B cell (primary cell): ENCODE measurements around the gene CHRNA5. TPM values are rescaled to one million over a fixed set of nuclear protein-coding genes. Genes with fewer than 3 reads are reported as not detected.

Source experiments
- ATAC-seq: fragments of 200-7000 bp; cut with Tn5 transposase; one replicate; pipeline ENCODE4 v1.10.0; 2021; ENCODE audit warnings: low read depth, mild to moderate bottlenecking, moderate number of reproducible peaks, moderate library complexity
- CTCF ChIA-PET: fragments of 350-600 bp; sonication (Branson Sonifier 250); formaldehyde crosslinking; loops from one replicate; lab custom pipeline; 2021; ENCODE audit warnings: antibody characterized with exemption, inconsistent platforms; lab: Charles Lee
- POLR2A ChIA-PET: fragments of 350-600 bp; sonication (Branson Sonifier 250); formaldehyde crosslinking; loops from one replicate; lab custom pipeline; 2021; ENCODE audit warnings: antibody characterized with exemption; lab: Charles Lee
- DNase-seq: peaks from one replicate; pipeline ENCODE4 v3.0.0; 2013
- H2AFZ ChIP-seq: 2 replicates; pipeline ENCODE4 v1.6.1; 2012; ENCODE audit warnings: mild to moderate bottlenecking, low read depth, low read length; ENCODE audit not compliant: insufficient read depth, poor library complexity, severe bottlenecking
- H3K27ac ChIP-seq, 2 donors: 1 replicate in 1 of 2; 2 replicates in 1 of 2; pipeline ENCODE4 v1.5.1; 2012 to 2013; ENCODE audit warnings: low read length in 2 of 2, mild to moderate bottlenecking in 2 of 2, moderate library complexity in 1 of 2
- H3K27me3 ChIP-seq, 4 experiments: fragments of 200-600 bp in 1 of 4; sonication (generic) in 1 of 4; replicated peaks in 1 of 4; 1 replicate in 2 of 4; 2 replicates in 2 of 4; pipeline versions ENCODE4 v1.6.1 to v1.7.0; 2013 to 2016; ENCODE audit warnings: low read length in 3 of 4, mild to moderate bottlenecking in 2 of 4, mixed read lengths in 1 of 4, moderate library complexity in 1 of 4; ENCODE audit not compliant: insufficient read depth in 4 of 4, control insufficient read depth in 3 of 4; ENCODE audit errors: control extremely low read depth in 1 of 4
- H3K36me3 ChIP-seq, 2 experiments: replicated peaks in 1 of 2; 1 replicate in 1 of 2; 2 replicates in 1 of 2; pipeline versions ENCODE4 v1.6.1 to v1.7.1; 2013; ENCODE audit warnings: low read length in 1 of 2; ENCODE audit not compliant: insufficient read depth in 2 of 2, control insufficient read depth in 1 of 2; ENCODE audit errors: control extremely low read depth in 1 of 2, extremely low read depth in 1 of 2
- H3K4me1 ChIP-seq, 2 donors: fragments of 200-600 bp in 1 of 2; sonication (generic) in 1 of 2; 1 replicate in 1 of 2; 2 replicates in 1 of 2; pipeline versions ENCODE4 v1.5.1 to v1.6.1; 2013 to 2017; ENCODE audit warnings: low read length in 2 of 2; ENCODE audit not compliant: control insufficient read depth in 2 of 2, insufficient read depth in 2 of 2
- H3K4me2 ChIP-seq: replicated peaks from 2 replicates; pipeline ENCODE3; 2012; ENCODE audit warnings: mild to moderate bottlenecking, low read depth, low read length; ENCODE audit not compliant: poor library complexity, severe bottlenecking
- H3K4me3 ChIP-seq, 5 experiments: fragments of 200-600 bp in 1 of 5; sonication (generic) in 1 of 5; 1 replicate in 3 of 5; 2 replicates in 2 of 5; pipeline versions ENCODE4 v1.5.1 to v1.7.0; 2011 to 2016; ENCODE audit warnings: low read length in 4 of 5, mild to moderate bottlenecking in 4 of 5, low read depth in 2 of 5, control low read depth in 1 of 5, moderate library complexity in 1 of 5; ENCODE audit not compliant: insufficient read depth in 1 of 5; ENCODE audit errors: control extremely low read depth in 1 of 5, extremely low read depth in 1 of 5
- H3K79me2 ChIP-seq: fragments of 200-600 bp; sonication (generic); one replicate; pipeline ENCODE4 v1.6.0; 2016; ENCODE audit warnings: low read length; ENCODE audit not compliant: control insufficient read depth, insufficient read depth
- H3K9ac ChIP-seq: fragments of 200-600 bp; sonication (generic); 2 replicates; pipeline ENCODE4 v1.6.1; 2017; ENCODE audit warnings: mild to moderate bottlenecking, low read length, moderate library complexity
- H3K9me3 ChIP-seq, 3 donors: one replicate each; pipeline versions ENCODE4 v1.6.1 to v1.7.1; 2013; ENCODE audit warnings: low read length in 2 of 3; ENCODE audit not compliant: control insufficient read depth in 2 of 3, insufficient read depth in 1 of 3; ENCODE audit errors: control extremely low read depth in 1 of 3
- H4K20me1 ChIP-seq: 2 replicates; pipeline ENCODE4 v1.6.0; 2012; ENCODE audit warnings: mild to moderate bottlenecking, low read length; ENCODE audit not compliant: insufficient read depth, control insufficient read depth, poor library complexity, severe bottlenecking
- H3K27ac Mint-ChIP-seq: one replicate; pipeline ENCODE4 v1.8.0; 2021; ENCODE audit warnings: mixed read lengths
- H3K27me3 Mint-ChIP-seq: one replicate; pipeline ENCODE4 v1.8.0; 2021; ENCODE audit warnings: mixed read lengths
- H3K4me1 Mint-ChIP-seq: one replicate; pipeline ENCODE4 v1.8.0; 2021; ENCODE audit warnings: mixed read lengths
- H3K4me3 Mint-ChIP-seq: one replicate; pipeline ENCODE4 v1.8.0; 2021; ENCODE audit warnings: mixed read lengths
- H3K9me3 Mint-ChIP-seq: one replicate; pipeline ENCODE4 v1.8.0; 2022; ENCODE audit warnings: mixed read lengths; ENCODE audit not compliant: insufficient read depth
- CTCF ChIP-seq: fragments of 200-600 bp; IDR thresholded peaks from one replicate; pipeline ENCODE4 v1.8.0; 2022; ENCODE audit warnings: antibody characterized with exemption, mild to moderate bottlenecking
- EZH2 ChIP-seq: IDR thresholded peaks from 2 replicates; pipeline ENCODE4 v1.6.1; 2012; ENCODE audit warnings: borderline replicate concordance, low read depth, mild to moderate bottlenecking, moderate library complexity, low read length; ENCODE audit not compliant: insufficient read depth, poor library complexity, severe bottlenecking
- WGBS: methylation state at CpG from one replicate; pipeline ENCODE4 v1.1.5; 2013; ENCODE audit warnings: missing lambda C conversion rate; ENCODE audit not compliant: insufficient coverage; 5-methylcytosine and 5-hydroxymethylcytosine counted together
- intact Hi-C: fragments of 100-400 bp; cut with micrococcal nuclease; formaldehyde crosslinking; loops from one replicate; pipeline ENCODE4 v1.10.0; 2022
- polyA plus RNA-seq: library from polyadenylated mRNA; depleted of rRNA; stranded (reverse); fragments of >200 nt; gene quantifications from 2 replicates; pipeline ENCODE4 v1.2.3, GENCODE V29; 2012
- total RNA-seq, 2 donors: library from RNA; stranded (reverse); fragments of 120-200 nt in 1 of 2; gene quantifications; 1 replicate in 1 of 2; 2 replicates in 1 of 2; pipeline versions ENCODE4 v1.2.3 to v1.2.4, GENCODE V29; 2013 to 2022

The CHRNA5 gene
- total and polyA plus RNA-seq, 2 donors (not counting 1 experiment from before 2014, with no cell fraction given), result 0.09 to 1.2 TPM

- DNase-seq, result no peak
- ChIA-PET CTCF (interaction anchor here (0.6 kb wide), 1 partner anchor 72 kb away, joined by 3 read pairs; no protein-coding TSS in a partner anchor), POLR2A (no interaction called here)
- H3K9me3 ChIP-seq, result peaks cover 0 to 13% (median 6%) of the 10 kb centered on the region in 3 donors
- H3K4me3 Mint-ChIP-seq, result no peak overlapping the region
- H3K9me3 Mint-ChIP-seq, result peaks cover 3% of the 10 kb centered on the region
- H3K4me2 ChIP-seq, result no peak overlapping the region
- peaks cover 33% of the 10 kb centered on the region for H3K27me3 Mint-ChIP-seq
- TF ChIP-seq EZH2 (no peak), CTCF (no peak)
- H3K27ac ChIP-seq, result no peak overlapping the region
- no peaks in the 10 kb centered on the region for H3K4me1 ChIP-seq
- H3K79me2 ChIP-seq, result no peaks in the 10 kb centered on the region
- intact Hi-C loops, result no loop called here
- no peak overlapping the region for H3K27ac Mint-ChIP-seq
- no peak for ATAC-seq
- H3K4me1 Mint-ChIP-seq, result no peaks in the 10 kb centered on the region
- H2AFZ ChIP-seq, result no peak overlapping the region
- no peak overlapping the region for H3K9ac ChIP-seq
- H3K4me3 ChIP-seq, result no peak overlapping the region
- no peaks in the 10 kb centered on the region for H4K20me1 ChIP-seq
- 91% methylated on average over 26 of the region's 29 CpGs for WGBS
- H3K36me3 ChIP-seq, result no peaks in the 10 kb centered on the region
- peaks cover 0 to 6% (median 0%) of the 10 kb centered on the region in 4 experiments for H3K27me3 ChIP-seq
Measured at GRCh38 chr15:78629031-78629715, 63.9 kb downstream of the CHRNA5 start.

GRCh38 chr15:78629716-78630065 is 64.4 kb downstream of the CHRNA5 start:
- intact Hi-C loops, result no loop called here

More at GRCh38 chr15:78629716-78630065, 64.4 kb downstream of the CHRNA5 start:
- Histone ChIP-seq H3K27me3 (peaks cover 0 to 4% (median 0%) of the 10 kb centered on the region in 4 experiments), H3K4me1 (no peaks in the 10 kb centered on the region), H3K4me2 (no peak overlapping the region), H3K9me3 (peaks cover 0 to 16% (median 6%) of the 10 kb centered on the region in 3 donors), H3K36me3 (no peaks in the 10 kb centered on the region), H2AFZ (no peak overlapping the region), H3K9ac (no peak overlapping the region), H4K20me1 (no peaks in the 10 kb centered on the region), H3K27ac (no peak overlapping the region), H3K4me3 (no peak overlapping the region), H3K79me2 (no peaks in the 10 kb centered on the region)
- peaks cover 27% of the 10 kb centered on the region for H3K27me3 Mint-ChIP-seq
- no peaks in the 10 kb centered on the region for H3K4me1 Mint-ChIP-seq
- 98% methylated on average over 12 of the region's 12 CpGs for WGBS
- H3K9me3 Mint-ChIP-seq, result peaks cover 3% of the 10 kb centered on the region
- DNase-seq, result no peak
- ChIA-PET POLR2A (no interaction called here), CTCF (no interaction called here)
- no peak overlapping the region for H3K27ac Mint-ChIP-seq
- ATAC-seq, result no peak
- no peak overlapping the region for H3K4me3 Mint-ChIP-seq
- no peak for TF ChIP-seq EZH2
- no peak for TF ChIP-seq CTCF
